LNCAP (cell line): ENCODE data around the gene ZNF580.

Experiments used
- CTCF ChIP-seq: fragments of 450-650 bp; IDR thresholded peaks from 2 replicates; pipeline ENCODE4 v1.5.1; 2017; ENCODE audit warnings: mild to moderate bottlenecking

The ZNF580 gene

DNA sequence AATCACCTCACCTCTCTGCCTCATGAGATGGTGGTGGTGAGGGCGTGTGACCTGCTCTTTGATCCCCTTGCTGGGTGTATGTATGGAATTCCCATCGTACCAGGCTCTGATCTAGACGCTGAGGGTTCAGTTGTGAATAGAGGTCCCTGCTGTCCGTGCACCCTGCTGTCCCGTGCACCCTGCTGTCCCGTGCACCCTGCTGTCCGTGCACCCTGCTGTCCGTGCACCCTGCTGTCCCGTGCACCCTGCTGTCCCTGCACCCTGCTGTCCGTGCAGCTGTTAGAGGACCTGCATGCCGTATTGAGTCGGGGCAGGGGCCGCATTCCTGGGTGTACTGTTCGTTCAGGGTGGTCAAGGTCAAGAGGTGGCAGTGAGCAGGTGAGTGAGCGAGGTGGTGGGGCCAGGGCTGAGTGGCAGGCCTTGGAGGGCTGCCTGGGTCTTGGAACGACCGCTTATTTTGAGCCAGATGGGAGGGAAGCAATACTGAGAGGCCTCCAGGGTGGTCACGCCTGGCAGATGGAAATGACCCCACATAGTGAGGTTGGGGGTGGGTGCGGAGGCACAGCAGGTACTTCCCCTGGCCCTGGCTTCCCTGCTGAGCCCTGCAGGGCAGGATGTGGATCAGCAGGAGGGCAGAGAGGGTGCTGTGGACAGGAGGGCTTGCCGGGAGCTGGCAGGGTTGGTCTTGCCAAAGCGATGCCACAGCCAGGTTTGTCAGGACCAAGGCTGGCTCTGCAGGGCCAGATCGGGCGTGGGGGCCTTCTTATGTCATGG, 29.7 kb downstream of the ZNF580 start:
- TF ChIP-seq CTCF = no peak

- no peak for TF ChIP-seq CTCF
Observed at GRCh38 chr19:55671054-55671378, 30.2 kb downstream of the ZNF580 start.

- no peak for TF ChIP-seq CTCF
Observed at GRCh38 chr19:55672418-55672817, 31.6 kb downstream of the ZNF580 start.

GRCh38 chr19:55673465-55673864, 32.7 kb downstream of the ZNF580 start:
- no peak for TF ChIP-seq CTCF

GRCh38 chr19:55673889-55674288, 33.1 kb downstream of the ZNF580 start:
- no peak for TF ChIP-seq CTCF

GRCh38 chr19:55674459-55674840, 33.6 kb downstream of the ZNF580 start:
- TF ChIP-seq CTCF = no peak

DNA sequence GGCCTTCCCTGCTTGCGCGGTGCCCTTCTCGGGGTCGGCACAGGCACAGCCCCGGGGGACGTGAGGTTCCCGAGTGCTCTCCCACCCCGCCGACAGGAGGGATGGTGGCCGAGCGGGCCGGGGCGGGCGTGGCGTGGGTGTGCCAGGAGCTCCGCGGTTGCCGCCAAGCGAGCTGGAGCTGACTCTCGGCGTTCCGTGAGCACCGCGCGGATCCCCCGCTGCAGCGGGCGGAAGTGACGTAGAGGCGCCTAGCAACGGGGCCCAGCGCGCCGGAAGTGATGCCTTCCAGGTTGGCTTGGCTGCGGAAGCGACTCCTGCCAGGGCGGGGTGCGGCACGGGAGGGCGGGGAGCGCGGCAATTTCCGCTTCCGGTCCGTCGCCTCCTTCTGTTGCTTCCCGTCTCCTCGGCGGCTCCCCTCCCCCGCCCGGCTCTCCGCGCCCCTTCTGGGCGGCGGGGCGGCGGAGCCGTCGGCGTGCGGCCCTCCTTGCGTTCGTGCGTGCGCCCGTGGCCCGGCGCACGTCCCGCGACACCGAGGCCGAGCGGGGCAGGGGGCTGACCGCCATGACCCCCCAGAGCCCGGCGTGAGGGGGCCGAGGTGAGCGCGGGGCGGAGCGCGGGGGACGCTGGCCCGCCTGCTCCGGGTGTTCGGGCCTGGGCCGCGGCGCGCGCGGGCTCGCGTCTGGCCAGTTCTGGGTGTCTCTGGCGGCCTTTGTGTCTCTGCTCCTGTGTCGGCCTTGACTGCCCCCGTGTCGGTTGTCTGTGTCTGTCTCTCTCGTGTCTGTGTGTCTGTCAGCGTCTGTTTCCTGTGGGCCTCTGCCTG, 34.2 kb downstream of the ZNF580 start, which contains the start of gene EPN1:
TSS of gene EPN1 (plus strand) at position 386 of the 820 bp plus-strand sequence. CDS start 3,402 bp downstream, outside the sequence.
- no peak for TF ChIP-seq CTCF
